Small intestine (tissue), 7 donors: ENCODE measurements around the gene PFDN4. TPM values are rescaled to one million over a fixed set of nuclear protein-coding genes. Genes with fewer than 3 reads are reported as not detected.

ENCODE experiments used
- DNase-seq, 2 donors: peaks; one replicate each; pipeline versions ENCODE4 v3.0.0 to v3.0.0-alpha.2; 2013
- FAIRE-seq: peaks from 2 replicates; lab custom pipeline; 2012; peaks lifted over from hg19 to GRCh38; lab: Jason Lieb, UNC
- H3K27ac ChIP-seq, 3 donors: one replicate each; pipeline ENCODE4 v1.5.1; 2013; ENCODE audit warnings: low read length in 2 of 3, mild to moderate bottlenecking in 2 of 3, control low read depth in 1 of 3, inconsistent platforms in 1 of 3, low read depth in 1 of 3, moderate library complexity in 1 of 3
- H3K27me3 ChIP-seq, 3 donors: one replicate each; pipeline ENCODE4 v1.6.1; 2013; ENCODE audit warnings: low read length in 3 of 3, inconsistent platforms in 1 of 3; ENCODE audit not compliant: control insufficient read depth in 3 of 3, insufficient read depth in 3 of 3
- H3K36me3 ChIP-seq, 3 donors: one replicate each; pipeline ENCODE4 v1.6.1; 2013; ENCODE audit warnings: low read length in 3 of 3, inconsistent platforms in 1 of 3, low read depth in 1 of 3, mild to moderate bottlenecking in 1 of 3, moderate library complexity in 1 of 3; ENCODE audit not compliant: control insufficient read depth in 3 of 3, insufficient read depth in 2 of 3
- H3K4me1 ChIP-seq, 3 donors: one replicate each; pipeline ENCODE4 v1.6.1; 2013; ENCODE audit warnings: low read length in 2 of 3, inconsistent platforms in 1 of 3, low read depth in 1 of 3, mild to moderate bottlenecking in 1 of 3, moderate library complexity in 1 of 3; ENCODE audit not compliant: control insufficient read depth in 3 of 3, insufficient read depth in 2 of 3
- H3K4me3 ChIP-seq, 3 donors: one replicate each; pipeline ENCODE4 v1.5.1; 2013; ENCODE audit warnings: low read length in 3 of 3, control low read depth in 1 of 3, inconsistent platforms in 1 of 3, low read depth in 1 of 3, mild to moderate bottlenecking in 1 of 3, moderate library complexity in 1 of 3
- H3K9me3 ChIP-seq, 2 donors: one replicate each; pipeline ENCODE4 v1.6.1; 2013; ENCODE audit warnings: low read depth in 1 of 2, low read length in 1 of 2; ENCODE audit not compliant: control insufficient read depth in 2 of 2, insufficient read depth in 1 of 2
- WGBS, 3 donors: extraction: QIAGEN DNeasy Blood & Tissue Kit; methylation state at CpG; one replicate each; pipeline ENCODE4 v1.1.7; 2013; 5-methylcytosine and 5-hydroxymethylcytosine counted together
- polyA plus RNA-seq, 4 donors: library from polyadenylated mRNA; stranded (reverse) in 3 of 4; unstranded in 1 of 4; fragments of 200-250 nt in 3 of 4; fragments of 120-200 nt in 1 of 4; gene quantifications; one replicate each; pipeline versions ENCODE4 v1.2.1 to v1.2.3, GENCODE V29; 2013
- donor health status: healthy with polysubstance abuse.
- donor health status: control.
- donor health status: control.
- donor health status: Bipolar disorder and iron deficiency.
- donor health status: healthy.

PFDN4 gene
- polyA plus RNA-seq, 4 donors = 25.9 to 65.3 (median 36.7) TPM

DNA sequence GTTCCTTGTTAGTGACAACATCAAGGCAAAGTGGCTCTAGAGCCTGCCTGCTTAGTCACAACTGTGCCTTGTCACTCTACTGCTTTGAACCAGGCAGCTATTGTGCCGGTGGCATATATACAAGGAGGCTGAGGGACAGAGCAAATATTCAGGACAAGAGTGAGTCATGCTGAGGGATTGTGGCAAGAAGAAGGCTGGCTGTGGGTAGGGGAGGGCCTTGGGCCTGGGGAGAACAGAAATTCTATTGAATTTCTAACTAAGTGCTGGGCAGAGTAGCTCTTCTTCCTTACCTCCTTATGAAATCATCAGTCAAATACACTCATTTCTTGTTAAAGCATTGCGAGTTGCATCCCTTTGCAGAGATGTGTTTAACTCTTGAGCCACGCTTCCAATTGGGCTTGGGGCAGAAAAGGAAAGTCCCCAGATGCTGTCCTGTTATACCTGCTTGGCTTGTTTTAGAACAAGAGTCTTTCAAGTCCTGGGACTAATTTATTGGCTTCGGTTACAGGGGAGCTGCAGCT lies 59.7 kb downstream of the PFDN4 start:
- Histone ChIP-seq H3K4me3 (no peak overlapping the region), H3K36me3 (no peaks in the 10 kb centered on the region), H3K4me1 (no peaks in the 10 kb centered on the region), H3K9me3 (no peaks in the 10 kb centered on the region), H3K27me3 (no peaks in the 10 kb centered on the region), H3K27ac (no peak overlapping the region)
- DNase-seq = no peak
- WGBS, 3 donors = 39 to 63% (median 54%) methylated on average over 4 of the region's 4 CpGs
- no peak for FAIRE-seq

DNA sequence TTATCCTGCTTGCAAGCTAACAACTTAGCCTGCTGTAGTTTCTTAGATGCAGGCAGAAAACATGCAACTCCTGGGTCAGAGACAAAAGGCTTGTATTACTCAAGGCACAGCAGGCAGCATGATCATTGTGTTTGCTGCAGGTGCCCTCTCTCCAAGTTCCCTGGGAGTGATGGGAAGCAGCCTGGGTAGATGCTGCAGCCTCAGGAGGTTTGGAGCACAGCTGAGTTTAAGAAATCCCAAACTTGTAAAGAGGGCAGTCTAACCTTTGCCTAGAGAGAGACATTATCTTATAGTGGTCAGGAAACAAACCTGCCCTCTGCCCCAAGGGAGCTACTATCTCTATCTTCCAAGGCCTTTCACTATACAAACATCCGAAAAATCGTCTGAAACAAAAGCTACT lies 61.1 kb downstream of the PFDN4 start:
- Histone ChIP-seq H3K4me1 (no peaks in the 10 kb centered on the region), H3K36me3 (no peaks in the 10 kb centered on the region), H3K27ac (no peak overlapping the region), H3K4me3 (no peak overlapping the region), H3K27me3 (no peaks in the 10 kb centered on the region), H3K9me3 (no peaks in the 10 kb centered on the region)
- 1 to 48% (median 3%) methylated on average over 2 of the region's 2 CpGs for WGBS, 3 donors
- DNase-seq = no peak
- no peak for FAIRE-seq

Other genes starting within 250 kb of the PFDN4 start
- gene BCAS1, start 137.5 kb upstream of the PFDN4 start, polyA plus RNA-seq = 10 to 100 TPM in 3 of 4 donors, 1 to 10 TPM in 1; 5.3 to 52.9 (median 30.8) TPM
- gene CYP24A1, start 34.1 kb upstream of the PFDN4 start, polyA plus RNA-seq = under 1 TPM in 2 of 4 donors, not detected in 2; 0.03 to 0.07 TPM